Breast epithelium (tissue), 3 donors: ENCODE data around the gene RFX8.

ENCODE experiments used
- POLR2A ChIP-seq: fragments of 450-650 bp; IDR thresholded peaks from one replicate; pipeline ENCODE4 v1.6.1; 2016; ENCODE audit warnings: antibody characterized with exemption, mild to moderate bottlenecking, moderate library complexity
- POLR2AphosphoS5 ChIP-seq, 3 donors: sonication (generic); formaldehyde crosslinking; IDR thresholded peaks; one replicate each; pipeline ENCODE4 v1.6.1; 2017; ENCODE audit warnings: antibody characterized with exemption in 3 of 3

- TF ChIP-seq POLR2AphosphoS5 (IDR thresholded peaks at IDR 0.05): no peak
- no peak for TF ChIP-seq POLR2A
Measured at GRCh38 chr2:101466426-101466825, 8.5 kb downstream of the RFX8 start.
